BLaER1 treated with 17β-estradiol and CSF1 and Interleukin-3, amounts not matched to agents 10 nM and 100 nM (cell line): ENCODE data around the gene VPS52.
"Not testable (repeated sequence)": the region's sequence is repeated elsewhere in the genome, so short reads cannot be mapped to it uniquely, and the experiment has no call there.

ENCODE experiments used
- H3K27ac ChIP-seq, 11 experiments: shearing (Covaris generic); formaldehyde crosslinking; 2 replicates each; pipeline ENCODE4 v1.8.1; 2022
- H3K27me3 ChIP-seq, 11 experiments: shearing (Covaris generic); formaldehyde crosslinking; 2 replicates each; pipeline ENCODE4 v1.8.1; 2022
- H3K36me3 ChIP-seq, 11 experiments: shearing (Covaris generic); formaldehyde crosslinking; 2 replicates each; pipeline ENCODE4 v1.8.1; 2022
- H3K4me1 ChIP-seq, 10 experiments: shearing (Covaris generic); formaldehyde crosslinking; 2 replicates each; pipeline ENCODE4 v1.8.1; 2022
- H3K4me2 ChIP-seq, 11 experiments: shearing (Covaris generic); formaldehyde crosslinking; 2 replicates each; pipeline ENCODE4 v1.8.1; 2022
- H3K4me3 ChIP-seq, 10 experiments: shearing (Covaris generic); formaldehyde crosslinking; 2 replicates each; pipeline ENCODE4 v1.8.1; 2022
- H3K9ac ChIP-seq, 11 experiments: shearing (Covaris generic); formaldehyde crosslinking; 2 replicates each; pipeline ENCODE4 v1.8.1; 2022
- H3K9me3 ChIP-seq, 11 experiments: shearing (Covaris generic); formaldehyde crosslinking; replicated peaks in 1 of 11; 2 replicates each; pipeline ENCODE4 v1.8.1; 2022
- H4K20me1 ChIP-seq, 11 experiments: shearing (Covaris generic); formaldehyde crosslinking; 2 replicates each; pipeline ENCODE4 v1.8.1; 2022
- Cebpa-rat ChIP-seq, 11 experiments: shearing (Covaris generic); IDR thresholded peaks; 2 replicates each; pipeline ENCODE4 v1.8.1; 2022

VPS52 gene

DNA sequence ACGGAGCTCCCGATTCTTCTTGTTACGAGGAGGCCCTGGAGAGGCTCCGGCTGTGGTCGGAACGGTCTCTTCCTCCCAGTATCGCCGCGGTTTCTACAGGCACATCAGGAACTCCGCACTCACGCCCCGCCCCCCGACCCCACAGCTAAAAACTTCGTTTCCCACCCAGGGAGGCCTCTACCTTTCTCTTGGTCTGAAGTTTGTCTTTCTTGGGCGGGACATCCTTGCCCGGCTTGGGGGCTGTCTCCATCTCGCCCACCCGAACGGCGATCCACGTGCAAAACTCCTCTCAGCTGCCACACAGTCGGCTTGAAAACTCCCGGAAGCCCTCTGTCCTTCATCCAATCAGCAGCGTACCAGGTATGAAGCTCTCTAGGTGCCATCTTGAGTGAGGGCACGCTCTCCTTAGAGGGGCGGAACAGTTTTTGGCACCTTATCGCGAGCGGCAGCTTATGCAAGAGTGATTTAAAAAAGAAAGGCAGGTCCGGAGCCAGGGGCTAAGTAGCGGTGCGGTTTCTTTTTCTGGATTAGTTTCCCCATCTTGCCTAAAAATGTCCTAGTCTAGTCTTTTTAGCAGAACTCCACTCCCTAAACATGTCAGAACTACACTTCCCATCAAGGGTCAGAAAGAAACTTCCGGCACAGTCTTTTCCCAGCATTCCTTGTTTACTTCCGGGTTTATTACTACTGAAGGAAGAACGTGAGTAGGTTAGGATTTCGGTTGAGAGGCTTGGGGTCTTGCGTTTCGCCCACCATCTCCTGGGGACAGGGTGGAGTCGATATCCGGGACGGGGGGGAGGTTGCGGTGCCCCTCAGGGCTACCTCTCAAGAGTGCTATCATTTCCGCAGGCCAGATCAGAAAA, 17.5 kb upstream of the VPS52 start, which contains the start of the genes PFDN6 and WDR46:
Gene PFDN6 (plus strand): TSS at position 681 of the 863 bp plus-strand sequence. CDS start 256 bp downstream, outside the sequence.
Gene WDR46 (minus strand): TSS at position 319 of the 863 bp plus-strand sequence. CDS start 69 bp downstream, at position 250.
- no peaks in the 10 kb centered on the region for H3K27me3 ChIP-seq
- TF ChIP-seq Cebpa-rat (IDR thresholded peaks at IDR 0.05) = no peak
- peak within 1 kb of the TSS; percentile 73 to 91 (median 82) for H3K4me3 ChIP-seq
- H3K9me3 ChIP-seq = no peaks in the 10 kb centered on the region
- H3K4me2 ChIP-seq = peak within 1 kb of the TSS; percentile 87 to 100 (median 97)
- H3K36me3 ChIP-seq = peaks cover 69 to 79% (median 74%) of the 10 kb centered on the region in 11 experiments
- H3K4me1 ChIP-seq = peaks cover 27 to 63% (median 39%) of the 10 kb centered on the region in 10 experiments
- H3K27ac ChIP-seq = peak within 1 kb of the TSS; percentile 57 to 85 (median 75); a peak in 21 of 22 replicates
- peak within 1 kb of the TSS; percentile 81 to 90 (median 86) for H3K9ac ChIP-seq
- peaks cover 0 to 55% (median 26%) of the 10 kb centered on the region in 11 experiments; a peak in 16 of 22 replicates for H4K20me1 ChIP-seq

DNA sequence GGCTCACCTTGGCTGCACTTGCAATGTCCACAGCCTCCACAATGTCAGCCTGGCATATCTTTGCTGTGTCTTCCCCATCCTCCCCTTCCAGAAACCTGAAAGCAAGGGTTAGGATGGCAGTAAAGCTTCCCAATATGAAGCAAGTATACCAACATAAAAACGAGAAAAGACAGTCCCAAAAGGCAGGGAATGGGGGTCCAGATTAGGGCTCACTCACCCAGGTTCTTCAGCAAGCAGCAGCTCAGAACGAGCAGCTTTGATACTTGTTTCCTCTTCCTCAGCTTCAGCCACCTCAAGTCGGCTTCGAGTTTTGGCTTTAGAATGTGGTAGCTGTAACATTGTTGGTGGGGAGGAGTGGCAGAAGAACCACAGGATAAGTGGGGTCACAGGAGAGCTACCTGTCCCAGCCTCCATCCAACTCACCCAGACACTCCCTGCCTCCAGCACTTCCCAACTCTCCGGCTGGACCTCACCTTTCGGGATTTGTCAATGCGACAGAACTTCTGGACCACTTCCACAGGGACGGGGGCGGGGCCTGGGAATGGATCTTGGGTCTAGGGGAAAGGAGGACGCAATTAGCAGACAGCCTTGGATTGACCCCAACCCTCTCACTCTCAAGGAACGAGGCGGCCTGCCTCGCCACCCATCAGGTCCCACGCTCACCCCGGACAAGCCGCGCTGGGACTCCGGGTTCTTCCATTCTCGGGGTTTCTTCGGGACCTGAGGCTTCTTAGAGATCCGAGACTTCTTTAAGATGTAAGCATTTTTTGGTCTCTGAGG, 16.7 kb upstream of the VPS52 start:
- no peak for TF ChIP-seq Cebpa-rat (IDR thresholded peaks at IDR 0.05)
- Histone ChIP-seq H4K20me1 (peaks cover 0 to 63% (median 26%) of the 10 kb centered on the region in 11 experiments; a peak in 16 of 22 replicates), H3K4me3 (peak overlapping the region; percentile 73 to 91 (median 82)), H3K9ac (peak overlapping the region; percentile 81 to 90 (median 86)), H3K9me3 (no peaks in the 10 kb centered on the region), H3K36me3 (peaks cover 69 to 79% (median 74%) of the 10 kb centered on the region in 11 experiments), H3K27me3 (no peaks in the 10 kb centered on the region), H3K4me1 (peaks cover 27 to 55% (median 39%) of the 10 kb centered on the region in 10 experiments), H3K4me2 (peak overlapping the region; percentile 87 to 100 (median 97)), H3K27ac (peak overlapping the region; percentile 30 to 85 (median 75); a peak in 21 of 22 replicates)

DNA sequence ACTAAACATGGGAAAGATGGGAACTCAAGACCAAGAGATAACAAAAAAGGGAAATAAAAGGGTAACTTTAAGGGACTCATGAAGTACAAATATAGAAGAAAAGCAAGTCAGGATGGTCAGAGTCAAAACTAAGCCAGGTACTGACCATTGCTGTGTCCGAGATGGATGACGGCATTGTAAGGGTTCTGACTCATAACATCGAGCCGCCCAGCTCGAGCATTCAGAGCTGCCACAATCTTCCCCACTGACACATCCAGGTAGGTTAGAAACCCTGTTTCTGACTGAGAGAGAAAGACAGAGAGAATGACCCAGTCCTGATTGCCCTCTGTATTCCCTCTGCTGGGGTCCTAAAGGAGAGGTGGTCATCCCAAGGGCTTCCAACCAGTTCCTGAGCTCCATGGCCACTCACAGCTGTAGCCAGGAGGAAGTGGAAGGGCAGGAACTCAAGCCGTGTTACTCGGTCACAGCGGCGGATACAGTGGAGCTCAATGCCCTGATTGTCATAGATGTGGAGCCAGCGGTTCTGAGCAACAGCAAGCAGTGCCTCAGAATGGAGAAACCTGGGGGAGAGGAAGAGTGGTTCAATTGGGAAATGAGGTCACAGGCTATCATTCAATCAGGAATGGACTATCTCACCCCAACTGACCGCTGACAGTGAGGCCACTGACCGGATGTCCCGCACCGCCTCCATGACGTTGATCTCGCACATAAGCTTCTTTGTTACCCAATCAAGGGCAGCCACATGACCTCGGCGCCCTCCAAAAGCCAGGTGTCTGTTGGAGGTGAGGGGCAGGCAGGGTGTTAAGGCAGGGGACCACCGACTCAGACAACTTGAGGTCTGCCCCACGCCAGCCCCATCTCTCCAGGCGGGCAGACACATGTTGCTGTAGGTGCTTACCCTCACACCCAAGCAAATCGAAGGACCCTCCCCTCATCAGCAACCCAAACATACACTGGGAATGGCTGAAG, 15.6 kb upstream of the VPS52 start:
- Histone ChIP-seq H3K4me3 (peak overlapping the region in 9 of 10 experiments; percentile 73 to 91 (median 81); a peak in 16 of 20 replicates), H4K20me1 (peaks cover 0 to 73% (median 20%) of the 10 kb centered on the region in 11 experiments; a peak in 16 of 22 replicates), H3K27me3 (no peaks in the 10 kb centered on the region), H3K9me3 (no peaks in the 10 kb centered on the region), H3K9ac (peak overlapping the region in 10 of 11 experiments; percentile 82 to 90 (median 86); a peak in 21 of 22 replicates), H3K36me3 (peaks cover 69 to 79% (median 74%) of the 10 kb centered on the region in 11 experiments), H3K4me2 (peak overlapping the region; percentile 87 to 100 (median 97)), H3K27ac (peak overlapping the region in 1 of 11 experiments; percentile 85; a peak in 1 of 22 replicates), H3K4me1 (peaks cover 27 to 45% (median 35%) of the 10 kb centered on the region in 10 experiments)
- TF ChIP-seq Cebpa-rat (IDR thresholded peaks at IDR 0.05) = no peak

DNA sequence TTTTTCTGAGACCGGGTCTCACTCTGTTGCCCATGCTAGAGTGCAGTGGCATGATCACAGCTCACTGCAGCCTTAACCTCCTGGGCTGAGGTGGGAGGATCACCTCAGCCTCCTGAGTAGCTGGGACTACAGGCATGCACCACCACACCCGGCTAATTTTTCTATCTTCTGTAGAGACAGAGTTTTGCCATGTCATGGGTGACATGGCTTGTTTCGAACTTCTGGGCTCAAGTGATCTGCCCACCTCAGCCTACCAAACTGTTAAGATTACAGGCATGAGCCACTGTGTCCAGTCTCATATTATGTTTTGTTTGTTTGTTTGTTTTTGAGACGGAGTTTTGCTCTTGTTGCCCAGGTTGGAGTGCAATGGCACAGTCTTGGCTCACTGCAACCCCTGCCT, 13.5 kb upstream of the VPS52 start:
- H3K36me3 ChIP-seq = peaks cover 64 to 81% (median 79%) of the 10 kb centered on the region in 11 experiments
- H4K20me1 ChIP-seq = peaks cover 0 to 79% (median 25%) of the 10 kb centered on the region in 11 experiments; a peak in 17 of 22 replicates
- not testable (repeated sequence) for H3K4me3 ChIP-seq, H3K27me3 ChIP-seq, H3K27ac ChIP-seq, H3K9ac ChIP-seq, H3K4me2 ChIP-seq, H3K9me3 ChIP-seq
- peaks cover 23 to 44% (median 30%) of the 10 kb centered on the region in 10 experiments for H3K4me1 ChIP-seq

GRCh38 chr6:33280539-33280938, 8.9 kb upstream of the VPS52 start:
- H3K36me3 ChIP-seq = peaks cover 64 to 90% (median 83%) of the 10 kb centered on the region in 11 experiments
- peaks cover 6 to 94% (median 57%) of the 10 kb centered on the region in 11 experiments; a peak in 21 of 22 replicates for H4K20me1 ChIP-seq
- no peaks in the 10 kb centered on the region for H3K9me3 ChIP-seq
- peak overlapping the region in 10 of 11 experiments; percentile 1 to 99 (median 33); a peak in 11 of 22 replicates for H3K4me2 ChIP-seq
- peak overlapping the region in 4 of 11 experiments; percentile 7 to 41 (median 25); a peak in 4 of 22 replicates for H3K27ac ChIP-seq
- H3K4me1 ChIP-seq = peaks cover 44 to 61% (median 50%) of the 10 kb centered on the region in 10 experiments
- peak overlapping the region; percentile 7 to 83 (median 29); a peak in 14 of 22 replicates for H3K9ac ChIP-seq
- H3K27me3 ChIP-seq = no peaks in the 10 kb centered on the region
- TF ChIP-seq Cebpa-rat (IDR thresholded peaks at IDR 0.05) = no peak
- no peak overlapping the region for H3K4me3 ChIP-seq

DNA sequence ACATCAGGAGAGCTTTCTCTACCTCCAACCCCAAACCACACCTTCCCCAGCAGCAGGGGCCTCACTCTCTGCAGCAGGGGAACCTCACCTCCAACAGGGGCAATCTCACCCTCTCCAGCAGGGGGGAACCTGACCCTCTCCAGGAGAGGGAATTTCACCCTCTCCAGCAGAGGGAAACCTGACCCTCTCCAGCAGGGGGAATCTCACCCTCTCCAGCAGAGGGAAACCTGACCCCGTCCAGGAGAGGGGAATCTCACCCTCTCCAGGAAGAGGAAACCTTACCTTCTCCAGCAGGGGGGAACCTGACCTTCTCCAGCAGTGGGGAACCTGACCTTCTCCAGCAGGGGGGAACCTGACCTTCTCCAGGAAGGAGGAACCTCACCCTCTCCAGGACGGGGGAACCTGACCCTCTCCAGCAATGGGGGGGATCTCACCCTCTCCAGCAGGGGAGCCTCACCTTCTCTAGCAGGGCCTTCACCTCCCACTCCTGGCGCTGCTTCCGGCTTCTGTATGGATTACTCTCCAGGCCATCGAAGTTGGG, 8.4 kb upstream of the VPS52 start:
- H3K9ac ChIP-seq = peak overlapping the region in 10 of 11 experiments; percentile 12 to 98 (median 34); a peak in 13 of 22 replicates
- TF ChIP-seq Cebpa-rat (IDR thresholded peaks at IDR 0.05) = no peak
- peaks cover 49 to 66% (median 55%) of the 10 kb centered on the region in 10 experiments for H3K4me1 ChIP-seq
- H3K4me2 ChIP-seq = peak overlapping the region; percentile 1 to 99 (median 95); a peak in 12 of 22 replicates
- H3K27me3 ChIP-seq = no peaks in the 10 kb centered on the region
- peak overlapping the region in 4 of 11 experiments; percentile 16 to 41 (median 32); a peak in 5 of 22 replicates for H3K27ac ChIP-seq
- H3K4me3 ChIP-seq = no peak overlapping the region
- no peaks in the 10 kb centered on the region for H3K9me3 ChIP-seq
- H3K36me3 ChIP-seq = peaks cover 65 to 90% (median 83%) of the 10 kb centered on the region in 11 experiments
- H4K20me1 ChIP-seq = peaks cover 11 to 94% (median 62%) of the 10 kb centered on the region in 11 experiments; a peak in 21 of 22 replicates

GRCh38 chr6:33279257-33279695, 7.6 kb upstream of the VPS52 start:
- Histone ChIP-seq H3K4me1 (peaks cover 56 to 74% (median 62%) of the 10 kb centered on the region in 10 experiments), H3K4me2 (peak overlapping the region; percentile 31 to 99 (median 96); a peak in 19 of 22 replicates), H3K9me3 (no peaks in the 10 kb centered on the region), H3K4me3 (peak overlapping the region in 5 of 10 experiments; percentile 4 to 90 (median 69); a peak in 4 of 20 replicates), H3K36me3 (peaks cover 65 to 90% (median 83%) of the 10 kb centered on the region in 11 experiments), H3K27me3 (no peaks in the 10 kb centered on the region), H4K20me1 (peaks cover 19 to 94% (median 69%) of the 10 kb centered on the region in 11 experiments; a peak in 21 of 22 replicates), H3K9ac (peak overlapping the region in 10 of 11 experiments; percentile 17 to 99 (median 94); a peak in 15 of 22 replicates), H3K27ac (peak overlapping the region in 5 of 11 experiments; percentile 15 to 33 (median 29); a peak in 7 of 22 replicates)
- TF ChIP-seq Cebpa-rat (IDR thresholded peaks at IDR 0.05) = no peak
